GM19238 (cell line): Measurements from ENCODE around the gene UNC50.
A peak's percentile ranks its signal among the peaks of the same experiment; 100 is the strongest.
"Not testable (repeated sequence)": the region's sequence is repeated elsewhere in the genome, so short reads cannot be mapped to it uniquely, and the experiment has no call there.

Experiments used
- DNase-seq: peaks from one replicate; pipeline ENCODE4 v3.0.0; 2011; ENCODE audit warnings: low spot score; ENCODE audit not compliant: insufficient read length

Gene UNC50

GRCh38 chr2:98608962-98609604, 694 bp downstream of the UNC50 start:
- DNase-seq = no peak

DNA sequence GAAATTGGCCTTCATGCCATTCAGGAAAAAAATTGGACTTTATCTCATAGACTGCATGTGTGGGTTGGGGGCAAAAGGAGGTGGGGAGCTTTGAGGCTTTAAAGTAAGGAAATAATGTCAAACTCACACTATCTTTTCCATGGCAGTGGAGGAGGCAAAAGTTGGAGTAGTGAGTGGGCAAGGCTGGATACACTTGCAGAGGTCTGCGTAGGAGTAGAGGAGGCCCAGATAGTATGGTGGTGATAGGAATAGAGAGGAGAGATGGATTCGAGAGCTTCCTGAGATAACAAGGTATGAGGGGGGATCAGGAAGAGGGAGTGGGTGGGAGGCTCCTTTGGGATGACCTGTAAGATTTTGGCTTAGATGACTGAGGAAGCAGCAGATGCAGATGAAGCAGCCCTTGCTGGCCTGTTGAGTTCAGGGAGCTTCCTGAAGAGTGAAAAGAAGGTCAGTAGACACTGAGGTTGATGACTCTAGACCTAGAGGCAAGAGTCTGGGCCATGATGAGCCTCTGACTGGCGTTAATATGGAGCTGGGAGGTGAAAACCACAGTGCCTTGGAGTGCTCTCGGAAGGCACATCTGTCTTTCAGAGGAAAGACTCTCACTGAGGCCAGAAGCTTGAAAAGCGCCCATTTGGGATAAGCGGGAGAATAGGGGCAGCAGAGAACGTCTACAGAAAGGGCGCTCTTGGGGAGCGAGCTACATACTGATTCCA, 5.8 kb downstream of the UNC50 start:
- no peak for DNase-seq

DNA sequence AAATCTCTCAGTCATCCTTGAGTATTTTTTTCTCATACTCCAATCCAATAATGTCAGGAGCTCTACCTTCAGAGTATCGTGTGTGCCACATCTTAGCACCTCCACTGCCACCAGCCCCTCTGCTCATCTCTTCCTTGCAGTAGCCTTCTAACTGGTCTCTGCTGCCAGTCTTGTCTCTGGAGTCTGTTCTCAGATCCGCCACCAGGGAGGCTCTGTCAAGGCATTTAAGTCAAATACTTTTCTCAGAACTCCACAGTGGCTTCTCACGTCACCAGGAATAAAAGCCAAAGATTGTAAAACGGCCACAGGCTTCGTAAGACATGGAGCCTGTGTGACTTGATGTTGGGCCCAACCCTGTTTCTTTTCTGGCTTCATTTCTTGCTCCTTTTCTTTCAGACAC, 7.1 kb downstream of the UNC50 start:
- DNase-seq = no peak

GRCh38 chr2:98617149-98617548, 8.8 kb downstream of the UNC50 start:
- no peak for DNase-seq

DNA sequence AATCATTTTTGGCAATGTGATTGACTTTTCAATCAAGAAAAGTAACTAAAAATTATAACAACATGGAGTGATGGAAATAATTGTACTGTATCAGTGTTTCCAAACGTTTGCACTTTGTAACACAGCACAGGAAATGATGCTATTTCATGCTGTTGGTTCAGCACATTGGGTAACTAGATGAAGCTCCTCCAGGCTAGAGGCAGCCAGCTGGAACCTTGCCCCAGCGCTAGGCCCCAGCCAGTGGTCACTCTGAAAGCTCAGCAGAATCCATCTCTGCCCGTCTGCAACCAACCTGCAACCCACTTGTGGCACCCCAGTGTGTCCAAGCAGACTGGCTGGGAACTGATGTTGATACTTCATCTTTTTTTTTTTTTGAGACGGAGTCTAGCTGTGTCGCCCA, 15.3 kb downstream of the UNC50 start:
- DNase-seq = no peak

DNA sequence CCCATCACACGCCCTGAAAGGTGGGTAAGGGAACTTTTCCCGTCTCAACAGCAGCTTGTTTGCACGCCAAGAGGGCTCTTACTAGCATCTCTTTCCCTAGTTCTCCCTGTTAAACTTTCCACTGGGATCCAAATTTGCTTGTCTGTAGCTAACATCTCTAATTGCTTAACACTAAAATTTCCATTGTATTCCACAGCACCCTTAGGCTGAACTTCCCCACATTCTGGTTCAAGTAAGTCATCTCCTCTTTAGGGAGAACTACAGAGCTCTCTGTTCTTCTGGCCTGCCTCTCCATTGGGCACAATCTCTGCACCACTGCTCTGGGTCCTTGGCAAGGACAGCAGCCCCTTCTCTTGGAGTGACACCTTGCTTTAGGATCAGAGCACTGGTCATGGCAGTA, 24.0 kb downstream of the UNC50 start:
- no peak for DNase-seq

DNA sequence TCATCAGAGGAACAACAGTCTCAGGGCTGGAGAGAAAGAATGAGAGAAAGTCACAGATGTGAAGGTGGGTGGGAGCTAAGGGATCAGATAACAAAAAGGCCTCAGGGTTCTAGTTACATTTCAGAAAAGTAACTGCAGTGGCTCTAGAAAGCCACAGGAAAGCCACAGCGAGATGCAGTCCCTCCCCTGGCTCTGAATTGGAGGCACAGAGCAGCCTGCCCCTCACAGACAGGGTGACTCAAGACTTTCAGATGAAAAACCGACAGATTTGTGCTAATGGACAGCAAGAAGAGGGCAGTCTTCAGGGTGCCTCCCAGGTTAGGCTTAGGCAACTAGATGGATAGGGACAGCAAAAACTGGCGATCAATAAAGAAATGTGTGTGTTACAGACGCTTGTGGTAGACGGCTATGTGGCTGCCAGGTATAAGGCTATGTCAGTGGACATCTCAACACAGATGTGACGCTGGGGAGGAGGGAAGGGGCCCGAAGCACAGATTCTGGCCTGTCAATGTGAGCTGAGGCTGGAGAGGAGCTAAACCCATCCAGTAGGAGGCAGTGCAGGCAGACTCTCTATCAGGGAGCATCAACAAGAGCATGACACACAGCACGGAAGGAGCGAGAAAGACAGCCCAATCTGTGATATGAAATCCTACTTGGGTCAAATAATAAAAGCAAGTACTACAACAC, 26.2 kb downstream of the UNC50 start:
- DNase-seq = no peak

GRCh38 chr2:98637401-98638147, 29.2 kb downstream of the UNC50 start:
- DNase-seq = no peak

DNA sequence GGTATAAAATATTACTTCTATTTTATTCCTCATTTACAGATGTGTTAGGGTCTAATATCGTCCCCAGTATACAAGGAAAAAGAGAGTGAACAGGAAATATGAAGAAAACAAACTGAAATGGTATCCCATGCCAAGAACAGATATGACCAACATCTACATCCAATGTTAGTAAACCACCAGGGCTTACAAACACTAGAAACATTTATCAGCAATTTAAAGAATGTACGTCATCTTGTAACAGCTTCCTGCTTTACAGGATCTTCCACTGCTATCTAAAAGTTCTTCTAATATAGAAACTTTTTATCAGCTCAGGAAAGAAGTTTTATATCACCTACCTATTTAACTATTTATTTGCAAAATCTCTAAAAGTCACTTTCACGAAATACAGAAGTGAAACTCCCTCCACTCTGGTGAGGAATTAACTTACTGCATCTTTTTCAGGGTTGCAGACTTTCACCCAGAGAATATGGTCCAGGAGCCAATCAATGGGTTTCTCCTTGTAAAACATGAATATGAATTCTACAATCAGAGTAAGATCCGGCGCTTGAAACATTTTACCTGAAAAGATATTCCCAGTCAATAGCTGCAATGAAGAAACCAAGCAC, 35.2 kb downstream of the UNC50 start:
- DNase-seq = no peak

DNA sequence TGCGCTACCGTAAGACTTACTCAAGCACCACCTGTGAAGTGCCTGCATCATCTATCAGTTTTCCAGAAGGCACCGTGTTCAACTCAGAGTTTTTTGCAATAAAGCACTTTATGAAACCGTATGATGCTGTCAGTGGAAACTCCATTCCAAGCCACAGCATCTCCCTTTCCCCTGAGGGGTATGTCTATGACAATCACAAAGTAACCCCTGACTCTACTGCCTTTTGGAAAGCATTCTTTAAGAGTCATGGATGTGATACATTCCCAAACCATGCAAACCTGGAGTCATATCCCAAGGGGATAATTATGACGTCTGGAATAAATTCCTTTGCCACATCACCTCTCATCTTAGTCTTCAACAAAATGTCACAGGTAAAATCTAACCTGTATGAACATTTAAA, 39.2 kb downstream of the UNC50 start:
- DNase-seq = no peak

DNA sequence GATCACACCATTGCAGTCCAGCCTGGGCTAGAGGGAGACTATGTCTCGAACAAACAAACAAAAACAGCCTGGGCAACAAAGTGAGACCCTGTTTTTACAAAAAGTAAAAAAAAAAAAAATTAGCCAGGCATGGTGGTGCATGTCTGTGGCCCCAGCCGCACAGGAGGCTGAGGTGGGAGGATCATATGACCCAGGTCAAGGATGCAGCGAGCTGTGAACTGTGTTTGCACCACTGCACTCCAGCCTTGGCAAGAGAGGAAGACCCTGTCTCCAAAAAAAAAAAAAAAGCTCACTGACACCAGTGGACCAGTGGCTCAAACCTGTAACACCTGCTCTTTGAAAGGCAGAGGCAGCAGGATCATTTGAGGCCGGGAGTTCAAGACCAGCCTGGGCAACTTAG, 40.1 kb downstream of the UNC50 start:
- DNase-seq = no peak

- peak; percentile 14 for DNase-seq
Measured at GRCh38 chr2:98649135-98649991, 41.0 kb downstream of the UNC50 start.

GRCh38 chr2:98649992-98650375, 41.6 kb downstream of the UNC50 start:
- DNase-seq = no peak

- DNase-seq = no peak
Measured at GRCh38 chr2:98650998-98651397, 42.6 kb downstream of the UNC50 start.

GRCh38 chr2:98654699-98655495, 46.5 kb downstream of the UNC50 start:
- DNase-seq = no peak

GRCh38 chr2:98656800-98657199, 48.4 kb downstream of the UNC50 start:
- DNase-seq = no peak

- DNase-seq = no peak
Measured at GRCh38 chr2:98658816-98659490, 50.6 kb downstream of the UNC50 start.

DNA sequence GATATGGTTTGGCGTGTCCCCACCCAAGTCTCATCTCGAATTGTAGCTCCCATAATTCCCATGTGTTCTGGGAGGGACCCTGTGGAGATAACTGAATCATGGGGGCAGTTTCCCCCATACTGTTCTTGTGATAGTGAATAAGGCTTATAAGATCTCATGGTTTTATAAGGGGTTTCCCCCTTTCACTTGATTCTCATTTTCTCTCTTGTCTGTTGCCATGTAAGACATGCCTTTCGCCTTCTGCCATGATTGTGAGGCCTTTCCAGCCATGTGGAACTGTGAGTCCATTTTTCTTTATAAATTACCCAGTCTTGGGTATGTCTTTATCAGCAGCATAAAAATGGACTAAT, 51.1 kb downstream of the UNC50 start:
- DNase-seq = not testable (repeated sequence)

GRCh38 chr2:98663511-98664090, 55.2 kb downstream of the UNC50 start:
- no peak for DNase-seq
